Dedifferentiated amniotic fluid mesenchymal stem cell (primary cell): ENCODE measurements around the gene SIGLEC9.
A peak's percentile ranks its signal among the peaks of the same experiment; 100 is the strongest.

Experiments
- DNase-seq: peaks from one replicate; pipeline ENCODE4 v3.0.0-alpha.2; 2016; ENCODE audit errors: extremely low spot score

Gene SIGLEC9

DNA sequence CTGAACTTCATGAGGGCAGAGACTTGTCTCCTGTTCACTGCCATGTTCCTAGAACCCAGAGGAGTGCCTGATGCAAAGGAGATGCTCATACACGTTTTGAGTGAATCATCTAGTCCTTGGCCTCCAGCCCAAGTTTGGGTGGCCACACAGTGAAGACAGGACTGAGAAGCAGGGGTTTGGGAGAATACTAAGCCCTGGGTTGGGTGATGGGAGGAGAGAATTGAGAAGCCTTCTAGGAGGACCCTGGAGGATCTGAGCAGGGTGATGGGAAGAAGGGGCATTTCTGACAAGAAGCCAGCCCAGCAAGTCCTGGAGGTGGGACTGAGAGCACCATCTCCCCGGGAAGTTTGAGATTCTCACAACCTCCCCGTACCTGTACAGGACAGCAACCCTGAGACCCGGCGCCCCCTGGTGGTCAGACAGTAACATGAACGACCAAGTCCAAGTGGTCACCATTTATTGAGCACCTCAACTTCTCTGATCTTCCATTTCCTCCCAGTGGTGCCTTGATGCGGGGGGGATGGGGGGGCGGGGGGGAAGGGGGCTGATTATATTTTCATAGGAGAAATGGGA, 27.5 kb upstream of the SIGLEC9 start:
- DNase-seq = no peak

- no peak for DNase-seq
These were observed 26.9 kb upstream of the SIGLEC9 start for GRCh38 chr19:51097796-51098195.

- no peak for DNase-seq
These were observed 26.2 kb upstream of the SIGLEC9 start for GRCh38 chr19:51098365-51099046.

DNA sequence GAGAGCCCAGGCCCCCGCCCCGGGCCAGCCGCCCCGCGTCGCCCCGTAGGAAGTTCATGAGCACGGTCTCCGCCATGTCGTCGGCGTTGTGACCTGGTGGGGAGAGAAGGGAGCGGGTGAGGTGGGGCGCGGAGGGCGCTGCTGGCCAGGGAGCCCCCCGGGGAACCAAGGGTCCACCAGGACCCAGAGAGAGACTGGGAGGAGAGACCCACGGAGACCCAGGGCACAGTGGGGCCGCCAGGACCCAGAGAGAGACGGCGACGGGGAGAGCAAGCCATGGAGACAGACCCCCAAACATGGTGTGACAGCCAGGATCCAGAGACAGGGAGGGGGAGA, 25.7 kb upstream of the SIGLEC9 start:
- DNase-seq = no peak

GRCh38 chr19:51100601-51101000, 24.1 kb upstream of the SIGLEC9 start:
- no peak for DNase-seq

- DNase-seq = no peak
These were observed 23.4 kb upstream of the SIGLEC9 start for GRCh38 chr19:51101171-51101865.

GRCh38 chr19:51102991-51103390, 21.7 kb upstream of the SIGLEC9 start:
- DNase-seq = no peak

GRCh38 chr19:51103926-51104341, 20.8 kb upstream of the SIGLEC9 start:
- no peak for DNase-seq

- no peak for DNase-seq
These were observed 17.2 kb upstream of the SIGLEC9 start for GRCh38 chr19:51107406-51108065.

DNA sequence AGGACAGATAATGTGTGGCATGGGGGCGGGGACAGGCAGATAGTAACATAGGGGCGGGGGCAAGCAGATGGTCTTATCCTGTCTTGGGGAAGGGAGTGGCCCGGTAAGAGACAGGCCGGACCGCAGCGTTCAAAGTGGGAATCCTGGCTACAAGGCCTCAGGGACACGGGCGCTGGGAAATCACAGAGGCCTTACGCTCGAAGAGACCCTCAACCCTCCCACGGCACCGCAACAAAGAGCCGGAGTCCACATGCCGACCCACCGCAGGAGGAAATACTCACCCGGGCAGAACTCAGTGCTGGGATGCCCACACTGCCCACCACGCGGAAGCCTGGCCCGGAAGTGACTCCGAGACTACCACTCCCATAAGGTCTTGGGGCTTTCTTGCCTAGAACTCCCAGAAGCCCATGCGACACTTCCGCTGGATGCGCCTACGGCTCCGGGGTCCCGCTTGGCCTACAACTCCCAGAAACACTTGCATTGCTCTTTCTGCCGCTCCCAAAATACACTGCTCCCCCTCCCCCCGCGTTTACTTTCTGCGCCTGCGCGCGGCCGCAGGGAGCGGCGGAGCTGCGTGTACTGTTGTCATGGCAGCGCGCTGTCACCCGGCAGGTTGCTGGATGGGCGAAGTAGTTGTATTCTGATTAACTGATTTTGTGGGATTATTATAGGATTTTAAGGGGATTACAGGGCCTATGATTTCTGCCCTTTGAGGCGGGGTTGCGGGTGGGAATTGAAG, 16.5 kb upstream of the SIGLEC9 start, which contains the start of gene CTU1:
Gene CTU1, minus strand, starts transcription at position 344 of the 739 bp plus-strand sequence. CDS start 3,840 bp downstream, outside the sequence.
- DNase-seq = peak; percentile 100

DNA sequence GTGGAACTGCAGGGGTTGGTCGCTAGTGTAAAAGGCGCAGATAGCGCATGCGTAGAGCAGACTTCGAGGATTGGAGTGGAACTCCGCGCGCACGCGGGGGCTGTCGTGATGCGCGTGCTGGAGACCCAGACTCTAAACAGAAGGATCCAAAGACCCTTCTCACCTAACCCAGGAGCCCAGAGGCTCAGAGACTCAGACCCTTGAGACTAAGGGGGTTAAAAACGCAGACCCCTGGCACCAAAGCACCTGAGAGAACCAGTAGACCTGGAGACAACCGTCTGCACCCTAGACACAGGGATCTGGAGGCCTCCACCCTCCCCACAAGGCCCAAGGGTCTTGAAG, 15.9 kb upstream of the SIGLEC9 start:
- no peak for DNase-seq

DNA sequence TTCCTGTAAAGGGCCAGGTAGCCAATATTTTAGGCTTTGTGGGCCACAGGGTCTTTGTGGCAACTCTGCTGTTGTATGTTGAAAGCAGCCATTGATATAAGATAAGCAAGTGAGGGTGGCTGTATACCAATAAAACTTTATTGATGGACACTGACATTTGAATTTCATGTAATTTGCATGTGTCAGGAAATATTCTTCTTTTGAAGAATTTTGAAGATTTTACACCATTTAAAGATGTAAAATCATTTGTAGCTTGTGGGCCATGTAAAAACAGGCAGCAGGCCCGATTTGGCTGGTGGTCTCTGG, 14.1 kb upstream of the SIGLEC9 start:
- no peak for DNase-seq

DNA sequence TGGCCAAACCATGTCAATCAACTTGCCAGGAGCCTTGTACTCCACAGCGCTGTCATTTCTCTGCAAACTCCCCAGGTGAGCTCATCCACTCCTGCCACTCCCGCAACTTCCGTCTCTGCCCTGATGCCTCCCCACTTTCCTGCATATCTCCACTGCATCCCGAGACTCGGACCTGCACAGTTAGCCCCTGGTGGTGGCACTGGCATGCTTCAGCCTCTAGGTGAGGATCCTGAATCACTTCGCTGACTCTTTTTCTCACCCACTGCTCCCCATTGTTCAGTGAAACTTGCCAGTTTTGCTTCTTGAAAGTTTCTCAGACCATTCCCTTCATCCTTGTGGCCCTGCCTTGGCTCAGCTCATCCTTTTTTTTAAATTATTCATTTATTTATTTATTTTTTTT, 13.1 kb upstream of the SIGLEC9 start:
- DNase-seq = no peak

GRCh38 chr19:51114087-51114729, 10.5 kb upstream of the SIGLEC9 start:
- no peak for DNase-seq

DNA sequence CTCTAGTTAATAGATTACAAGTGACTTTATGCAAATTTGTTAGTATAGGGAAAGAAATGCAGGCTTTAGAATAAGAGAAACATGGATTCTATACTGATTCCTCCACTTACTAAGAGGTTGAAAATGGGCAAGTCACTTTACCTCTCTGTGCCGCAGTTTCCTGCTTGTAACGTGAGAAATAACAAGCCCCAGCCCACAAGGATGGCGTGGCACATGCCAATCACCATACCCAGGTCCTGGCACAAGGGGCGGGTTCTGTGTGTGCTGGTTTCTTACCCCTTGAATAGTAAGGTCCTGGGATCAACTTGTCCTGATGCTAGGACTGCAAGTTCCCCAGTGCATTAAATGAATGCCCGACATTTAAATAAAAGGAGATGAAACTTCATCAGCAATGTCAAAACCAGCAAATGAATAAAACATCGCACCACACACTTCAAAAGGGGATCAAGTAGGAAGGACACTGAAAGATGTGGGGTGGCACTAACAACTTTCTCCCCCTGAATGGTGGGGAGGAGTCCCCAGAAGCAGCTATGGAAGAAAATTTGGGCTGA, 7.9 kb upstream of the SIGLEC9 start:
- no peak for DNase-seq

GRCh38 chr19:51119101-51119500, 5.6 kb upstream of the SIGLEC9 start:
- no peak for DNase-seq

GRCh38 chr19:51119611-51120010, 5.1 kb upstream of the SIGLEC9 start:
- DNase-seq = no peak

DNA sequence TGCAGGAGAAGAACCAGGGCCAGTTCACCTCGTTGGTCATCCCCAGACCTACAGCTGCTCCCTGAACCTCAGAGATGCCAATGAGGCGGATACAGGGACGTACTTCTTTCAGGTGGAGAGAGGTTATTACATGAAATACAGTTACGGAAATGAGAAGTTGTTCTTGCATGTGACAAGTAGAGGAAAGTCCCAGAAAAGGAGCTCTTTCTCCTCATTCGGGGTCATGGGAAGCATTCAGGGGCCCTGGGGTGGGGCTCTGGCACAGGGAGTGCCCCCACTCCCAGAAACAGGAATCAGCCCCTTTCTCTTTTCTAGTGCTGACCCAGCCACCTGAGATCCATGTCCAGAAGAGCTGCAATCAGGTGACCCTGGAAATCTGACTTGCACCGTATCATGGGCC, 4.5 kb upstream of the SIGLEC9 start:
- no peak for DNase-seq

DNA sequence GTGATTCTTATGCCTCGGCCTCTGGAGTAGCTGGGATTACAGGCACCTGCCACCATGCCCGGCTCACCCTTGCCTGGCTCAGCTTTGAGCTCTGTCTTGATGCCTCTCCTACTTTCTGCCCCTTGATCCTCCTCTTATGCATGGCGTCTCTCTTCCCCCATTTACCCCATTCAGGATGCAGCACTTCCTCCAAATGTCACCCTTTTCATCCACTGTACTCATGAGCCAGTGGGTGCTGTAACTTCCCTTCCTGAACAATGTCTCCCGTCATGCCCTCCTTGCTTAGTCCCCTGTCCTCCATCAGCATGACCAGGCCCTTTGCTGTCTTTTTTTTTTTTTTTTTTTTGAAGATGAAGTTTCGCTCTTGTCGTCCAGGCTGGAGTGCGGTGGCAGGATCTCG, 3.4 kb upstream of the SIGLEC9 start:
- no peak for DNase-seq

DNA sequence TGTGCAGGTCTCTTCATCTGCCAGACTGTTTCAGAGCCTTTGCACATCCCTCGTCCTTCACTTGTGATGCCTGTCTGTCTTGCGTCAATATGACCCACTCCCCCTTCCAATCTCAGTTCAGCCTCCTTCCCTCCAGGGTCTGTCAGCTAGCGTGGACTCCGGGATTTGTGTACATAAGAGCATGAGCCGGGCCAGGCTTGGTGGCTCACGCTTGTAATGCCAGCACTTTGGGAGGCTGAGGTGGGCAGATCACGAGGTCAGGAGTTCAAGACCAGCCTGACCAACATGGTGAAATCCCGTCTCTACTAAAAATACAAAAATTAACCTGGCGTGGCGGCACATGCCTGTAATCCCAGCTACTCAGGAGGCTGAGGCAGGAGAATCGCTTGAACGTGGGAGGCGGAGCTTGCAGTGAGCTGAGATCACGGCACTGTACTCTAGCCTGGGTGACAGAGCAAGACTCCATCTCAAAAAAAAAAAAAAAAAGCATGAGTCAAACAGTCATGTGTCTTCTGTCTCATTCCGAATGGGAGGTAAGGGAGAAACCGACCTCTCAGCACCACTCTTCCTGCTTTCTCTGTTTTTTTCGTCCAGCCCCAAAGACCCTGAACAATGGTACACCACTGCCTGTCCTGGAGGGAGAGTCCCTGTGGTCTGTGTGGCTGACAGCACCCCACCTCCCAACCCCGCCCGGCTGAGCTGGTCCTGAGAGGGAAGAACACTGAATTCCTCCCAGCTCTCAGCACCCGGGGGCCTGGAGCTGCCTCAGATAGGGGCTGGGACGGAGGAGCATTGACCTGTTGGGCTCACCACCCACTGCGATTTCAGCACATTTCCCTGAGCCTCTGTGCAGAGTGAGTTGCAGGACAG, 2.4 kb upstream of the SIGLEC9 start:
- DNase-seq = no peak

GRCh38 chr19:51123381-51123800, 1.3 kb upstream of the SIGLEC9 start:
- DNase-seq = no peak
